ENCODE data around the gene TAL1. TPM values are rescaled to one million over a fixed set of nuclear protein-coding genes. Genes with fewer than 3 reads are reported as not detected.

The TAL1 gene
- total RNA-seq, 4 donors from 2014 or later = 3.9 to 14.9 (median 12.8) TPM

- H3K36me3 ChIP-seq = no peaks in the 10 kb centered on the region
- TF ChIP-seq CTCF (IDR thresholded peaks at IDR 0.05) (no peak), POLR2A (IDR thresholded peaks at IDR 0.05) (no peak)
- DNase-seq = no peak
- 65 to 68% methylated on average over 6 of the region's 6 CpGs for WGBS, 2 donors
- no peak overlapping the region for H3K4me3 ChIP-seq (replicated peaks in 1 of 3)
- peaks cover 29% of the 10 kb centered on the region for H3K27me3 ChIP-seq
- H3K9me3 ChIP-seq = no peaks in the 10 kb centered on the region
- intact Hi-C loops (cut with DNase I) = no loop called here
- H3K4me1 ChIP-seq = peaks cover 11 to 17% of the 10 kb centered on the region in 2 donors
- no peak overlapping the region for H3K27ac ChIP-seq
These were observed 1.2 kb upstream of the TAL1 start for GRCh38 chr1:47233186-47233585.

GRCh38 chr1:47231301-47232186, 481 bp downstream of the TAL1 start:
- Histone ChIP-seq H3K9me3 (no peaks in the 10 kb centered on the region), H3K27ac (peak overlapping the region; percentile 53 to 68 (median 59)), H3K4me1 (peaks cover 11 to 22% of the 10 kb centered on the region in 2 donors), H3K4me3 (replicated peaks in 1 of 3) (peak overlapping the region in 1 of 3 donors; percentile 22), H3K27me3 (peaks cover 37% of the 10 kb centered on the region), H3K36me3 (no peaks in the 10 kb centered on the region)
- WGBS, 2 donors = 5% methylated on average over 34 to 40 of the region's 62 CpGs
- TF ChIP-seq POLR2A (IDR thresholded peaks at IDR 0.05) (peak in 1 of 2 donors; percentile 22), CTCF (IDR thresholded peaks at IDR 0.05) (no peak)
- intact Hi-C loops (cut with DNase I) = no loop called here
- peak in 1 of 2 donors; percentile 19 for DNase-seq

GRCh38 chr1:47230692-47231300, 1.2 kb downstream of the TAL1 start:
- Histone ChIP-seq H3K4me3 (replicated peaks in 1 of 3) (peak overlapping the region in 1 of 3 donors; percentile 22), H3K9me3 (no peaks in the 10 kb centered on the region), H3K27ac (peak overlapping the region; percentile 53 to 68 (median 59)), H3K4me1 (peaks cover 11 to 28% of the 10 kb centered on the region in 2 donors), H3K27me3 (peaks cover 39% of the 10 kb centered on the region), H3K36me3 (no peaks in the 10 kb centered on the region)
- no peak for TF ChIP-seq CTCF (IDR thresholded peaks at IDR 0.05)
- no peak for TF ChIP-seq POLR2A (IDR thresholded peaks at IDR 0.05)
- DNase-seq = no peak
- intact Hi-C loops (cut with DNase I) = no loop called here
- WGBS, 2 donors = 7 to 16% methylated on average over 15 to 32 of the region's 44 CpGs

GRCh38 chr1:47229886-47230691, 1.9 kb downstream of the TAL1 start:
- Histone ChIP-seq H3K27me3 (peaks cover 44% of the 10 kb centered on the region), H3K36me3 (no peaks in the 10 kb centered on the region), H3K4me3 (replicated peaks in 1 of 3) (peak overlapping the region in 1 of 3 donors; percentile 22), H3K4me1 (peaks cover 13 to 35% of the 10 kb centered on the region in 2 donors), H3K27ac (peak overlapping the region; percentile 19 to 68 (median 59)), H3K9me3 (no peaks in the 10 kb centered on the region)
- no peak for TF ChIP-seq CTCF (IDR thresholded peaks at IDR 0.05)
- TF ChIP-seq POLR2A (IDR thresholded peaks at IDR 0.05) = no peak
- no peak for DNase-seq
- WGBS, 2 donors = 13% methylated on average over 23 of the region's 23 CpGs
- intact Hi-C loops (cut with DNase I) = no loop called here
